Fibroblast of lung (primary cell): Measurements from ENCODE around the gene MSH6.

Source experiments
- EZH2 ChIP-seq: IDR thresholded peaks from 2 replicates; pipeline ENCODE4 v1.5.1; 2012; ENCODE audit warnings: low read length, control low read depth, mild to moderate bottlenecking; ENCODE audit errors: missing control alignments
- TF ChIP-seq, protein P1 (sequence below), 2 donors: IDR thresholded peaks in 1 of 2; conservative IDR thresholded peaks in 1 of 2; 1 replicate in 1 of 2; 2 replicates in 1 of 2; pipeline ENCODE4 v1.5.1; 2011 to 2012; ENCODE audit warnings: low read length in 2 of 2, control low read depth in 1 of 2, inconsistent platforms in 1 of 2, low read depth in 1 of 2, mild to moderate bottlenecking in 1 of 2

DNA sequence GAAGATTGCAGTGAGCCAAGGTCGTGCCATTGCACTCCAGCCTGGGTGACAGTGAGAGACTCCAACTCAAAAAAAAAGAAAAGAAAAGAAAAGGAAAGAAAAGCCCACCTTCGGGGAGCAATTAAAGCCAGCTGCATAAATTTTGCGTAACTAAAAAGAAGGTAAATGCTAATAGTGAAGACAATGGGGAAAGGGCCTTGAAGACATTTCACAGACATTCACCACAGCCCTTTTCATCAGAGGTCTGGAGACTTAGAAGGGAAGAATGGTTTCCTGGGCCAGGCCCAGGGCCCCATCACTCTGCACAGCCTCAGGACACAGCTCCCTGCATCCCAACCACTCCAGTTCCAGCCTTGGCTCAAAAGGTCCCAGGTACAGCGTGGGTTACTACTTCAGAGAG is 35.1 kb upstream of the MSH6 start:
- TF ChIP-seq, protein P1, sequence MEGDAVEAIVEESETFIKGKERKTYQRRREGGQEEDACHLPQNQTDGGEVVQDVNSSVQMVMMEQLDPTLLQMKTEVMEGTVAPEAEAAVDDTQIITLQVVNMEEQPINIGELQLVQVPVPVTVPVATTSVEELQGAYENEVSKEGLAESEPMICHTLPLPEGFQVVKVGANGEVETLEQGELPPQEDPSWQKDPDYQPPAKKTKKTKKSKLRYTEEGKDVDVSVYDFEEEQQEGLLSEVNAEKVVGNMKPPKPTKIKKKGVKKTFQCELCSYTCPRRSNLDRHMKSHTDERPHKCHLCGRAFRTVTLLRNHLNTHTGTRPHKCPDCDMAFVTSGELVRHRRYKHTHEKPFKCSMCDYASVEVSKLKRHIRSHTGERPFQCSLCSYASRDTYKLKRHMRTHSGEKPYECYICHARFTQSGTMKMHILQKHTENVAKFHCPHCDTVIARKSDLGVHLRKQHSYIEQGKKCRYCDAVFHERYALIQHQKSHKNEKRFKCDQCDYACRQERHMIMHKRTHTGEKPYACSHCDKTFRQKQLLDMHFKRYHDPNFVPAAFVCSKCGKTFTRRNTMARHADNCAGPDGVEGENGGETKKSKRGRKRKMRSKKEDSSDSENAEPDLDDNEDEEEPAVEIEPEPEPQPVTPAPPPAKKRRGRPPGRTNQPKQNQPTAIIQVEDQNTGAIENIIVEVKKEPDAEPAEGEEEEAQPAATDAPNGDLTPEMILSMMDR (conservative IDR thresholded peaks at IDR 0.05 in 1 of 2, IDR thresholded peaks at IDR 0.05 in 1 of 2; ENCODE audit: low read depth in 1 of 2, low read length in 2 of 2) = no peak
- no peak for TF ChIP-seq EZH2
